Body of pancreas (tissue), 4 donors: ENCODE results near the gene PLCB2. TPM values are rescaled to one million over a fixed set of nuclear protein-coding genes. Genes with fewer than 3 reads are reported as not detected.

Source experiments
- ATAC-seq: fragments of 150-250 bp; one replicate; pipeline ENCODE4 v1.9.1; 2016
- DNase-seq, 4 donors: peaks; one replicate each; pipeline ENCODE4 v3.0.0-alpha.2; 2019
- H3K27ac ChIP-seq, 4 donors: fragments of 200-600 bp; sonication (generic); 1 replicate in 3 of 4; 2 replicates in 1 of 4; pipeline versions ENCODE4 v1.5.1 to v1.6.1; 2016 to 2019; ENCODE audit warnings: mild to moderate bottlenecking in 1 of 4, mixed read lengths in 1 of 4, moderate library complexity in 1 of 4
- H3K27me3 ChIP-seq, 2 donors: fragments of 200-600 bp; sonication (generic); one replicate each; pipeline ENCODE4 v1.6.0; 2016; ENCODE audit warnings: mild to moderate bottlenecking in 1 of 2
- H3K36me3 ChIP-seq, 2 donors: fragments of 200-600 bp; sonication (generic); replicated peaks in 1 of 2; 2 replicates each; pipeline ENCODE4 v1.5.1; 2016; ENCODE audit warnings: low read depth in 2 of 2; ENCODE audit not compliant: insufficient read depth in 1 of 2
- H3K4me1 ChIP-seq: fragments of 200-600 bp; sonication (generic); one replicate; pipeline ENCODE4 v1.6.0; 2016
- H3K4me3 ChIP-seq, 2 donors: fragments of 200-600 bp; sonication (generic); 1 replicate in 1 of 2; 2 replicates in 1 of 2; pipeline ENCODE4 v1.5.1; 2016 to 2019
- H3K9me3 ChIP-seq, 3 donors: fragments of 200-600 bp; sonication (generic); 1 replicate in 2 of 3; 2 replicates in 1 of 3; pipeline ENCODE4 v1.5.1; 2016
- CTCF ChIP-seq, 7 experiments: fragments of 450-650 bp in 4 of 7; fragments of 200-600 bp in 3 of 7; sonication (generic) in 3 of 7; IDR thresholded peaks; one replicate each; pipeline ENCODE4 v1.5.1; 2016 to 2019; ENCODE audit warnings: antibody characterized with exemption in 7 of 7
- POLR2A ChIP-seq, 3 donors: fragments of 450-650 bp; IDR thresholded peaks; one replicate each; pipeline ENCODE4 v1.6.1; 2016; ENCODE audit warnings: antibody characterized with exemption in 3 of 3, mild to moderate bottlenecking in 2 of 3
- WGBS, 2 donors: methylation state at CpG; one replicate each; pipeline ENCODE4 v1.1.5; 2017; 5-methylcytosine and 5-hydroxymethylcytosine counted together
- intact Hi-C: fragments of 100-400 bp; cut with DNase I; formaldehyde crosslinking; loops from one replicate; pipeline ENCODE4 v1.15.1; 2023
- total RNA-seq, 2 donors: library from RNA; depleted of rRNA; stranded (reverse); fragments of >200 nt; gene quantifications; one replicate each; pipeline ENCODE4 v1.1.0, GENCODE V29; 2016

The PLCB2 gene
- total RNA-seq, 2 donors from 2014 or later: 3.1 to 4.6 TPM

- Histone ChIP-seq H3K4me3 (peak overlapping the region in 1 of 2 donors; percentile 47), H3K36me3 (no peaks in the 10 kb centered on the region), H3K27me3 (no peaks in the 10 kb centered on the region), H3K9me3 (no peaks in the 10 kb centered on the region), H3K4me1 (peaks cover 34% of the 10 kb centered on the region), H3K27ac (peak overlapping the region; percentile 13 to 69 (median 62))
- peak in 1 of 4 donors; percentile 28 for DNase-seq
- TF ChIP-seq POLR2A (IDR thresholded peaks at IDR 0.05) (no peak), CTCF (IDR thresholded peaks at IDR 0.05) (no peak)
- 40% methylated on average over 25 of the region's 27 CpGs; no CpG with 5 or more reads in 1 of the 2 donors for WGBS, 2 donors
- ATAC-seq: peak; percentile 27
- intact Hi-C loops: no loop called here
These were observed 55.6 kb downstream of the PLCB2 start for GRCh38 chr15:40252141-40252437.

GRCh38 chr15:40251486-40252140 lies 56.1 kb downstream of the PLCB2 start:
- Histone ChIP-seq H3K9me3 (no peaks in the 10 kb centered on the region), H3K4me1 (peaks cover 31% of the 10 kb centered on the region), H3K36me3 (no peaks in the 10 kb centered on the region), H3K27me3 (no peaks in the 10 kb centered on the region), H3K27ac (peak overlapping the region in 1 of 4 donors; percentile 67), H3K4me3 (no peak overlapping the region)
- WGBS, 2 donors: 42 to 83% methylated on average over 2 to 9 of the region's 10 CpGs
- no peak for TF ChIP-seq CTCF (IDR thresholded peaks at IDR 0.05)
- TF ChIP-seq POLR2A (IDR thresholded peaks at IDR 0.05): no peak
- no peak for ATAC-seq
- DNase-seq: no peak
- intact Hi-C loops: no loop called here

- DNase-seq (no peak), ATAC-seq (no peak)
- Histone ChIP-seq H3K4me1 (peaks cover 26% of the 10 kb centered on the region), H3K27me3 (no peaks in the 10 kb centered on the region), H3K27ac (no peak overlapping the region), H3K4me3 (no peak overlapping the region), H3K9me3 (no peaks in the 10 kb centered on the region), H3K36me3 (no peaks in the 10 kb centered on the region)
- intact Hi-C loops: no loop called here
- WGBS, 2 donors: 77 to 86% methylated on average over 13 of the region's 13 CpGs
- TF ChIP-seq POLR2A (IDR thresholded peaks at IDR 0.05) (no peak), CTCF (IDR thresholded peaks at IDR 0.05) (no peak)
These were observed 56.8 kb downstream of the PLCB2 start for GRCh38 chr15:40250771-40251483.

GRCh38 chr15:40250304-40250656 lies 57.5 kb downstream of the PLCB2 start:
- Histone ChIP-seq H3K36me3 (no peaks in the 10 kb centered on the region), H3K4me1 (peaks cover 32% of the 10 kb centered on the region), H3K27me3 (no peaks in the 10 kb centered on the region), H3K4me3 (no peak overlapping the region), H3K9me3 (no peaks in the 10 kb centered on the region), H3K27ac (no peak overlapping the region)
- WGBS, 2 donors: 90 to 91% methylated on average over 8 of the region's 8 CpGs
- TF ChIP-seq POLR2A (IDR thresholded peaks at IDR 0.05) (no peak), CTCF (IDR thresholded peaks at IDR 0.05) (no peak)
- intact Hi-C loops: no loop called here
- ATAC-seq (no peak), DNase-seq (no peak)
